NCI-H1694 treated with DMSO at 0.1 percent for 48 hours (cell line): ENCODE data around the gene OCEL1.
"Not testable (repeated sequence)": the region's sequence is repeated elsewhere in the genome, so short reads cannot be mapped to it uniquely, and the experiment has no call there.

Source experiments
- DNase-seq: peaks from one replicate; lab custom pipeline; 2025; lab: John Stamatoyannopoulos, UW

OCEL1 gene

GRCh38 chr19:17226002-17226933, at the start of gene OCEL1:
OCEL1 (plus strand) TSS chr19:17226226; CDS start chr19:17226248, 22 bp downstream.
- DNase-seq: peak; percentile 89

- no peak for DNase-seq
Measured at GRCh38 chr19:17178291-17178690, 47.7 kb upstream of the OCEL1 start.

GRCh38 chr19:17180997-17181702, 44.9 kb upstream of the OCEL1 start:
- no peak for DNase-seq

GRCh38 chr19:17183271-17183761, 42.7 kb upstream of the OCEL1 start:
- no peak for DNase-seq

- no peak for DNase-seq
Measured at GRCh38 chr19:17183858-17184321, 42.1 kb upstream of the OCEL1 start.

GRCh38 chr19:17184371-17184841, 41.6 kb upstream of the OCEL1 start:
- DNase-seq: no peak

- no peak for DNase-seq
Measured at GRCh38 chr19:17185590-17185989, 40.4 kb upstream of the OCEL1 start.

GRCh38 chr19:17191736-17192135, 34.3 kb upstream of the OCEL1 start:
- DNase-seq: not testable (repeated sequence)

- DNase-seq: no peak
Measured at GRCh38 chr19:17192751-17193150, 33.3 kb upstream of the OCEL1 start.

- no peak for DNase-seq
Measured at GRCh38 chr19:17194608-17195007, 31.4 kb upstream of the OCEL1 start.

- no peak for DNase-seq
Measured at GRCh38 chr19:17195106-17195505, 30.9 kb upstream of the OCEL1 start.

GRCh38 chr19:17196610-17197009, 29.4 kb upstream of the OCEL1 start:
- DNase-seq: no peak

GRCh38 chr19:17197666-17198065, 28.4 kb upstream of the OCEL1 start:
- DNase-seq: no peak

GRCh38 chr19:17200408-17201079, 25.5 kb upstream of the OCEL1 start:
- no peak for DNase-seq

- DNase-seq: no peak
Measured at GRCh38 chr19:17202249-17202648, 23.8 kb upstream of the OCEL1 start.

GRCh38 chr19:17202713-17203112, 23.3 kb upstream of the OCEL1 start:
- no peak for DNase-seq

- peak; percentile 19 for DNase-seq
Measured at GRCh38 chr19:17205237-17206140, 20.5 kb upstream of the OCEL1 start.

- DNase-seq: no peak
Measured at GRCh38 chr19:17206736-17207581, 19.1 kb upstream of the OCEL1 start.

GRCh38 chr19:17209126-17210036, 16.6 kb upstream of the OCEL1 start:
- no peak for DNase-seq
